Measurements from ENCODE around the gene VWA8. TPM values are rescaled to one million over a fixed set of nuclear protein-coding genes. Genes with fewer than 3 reads are reported as not detected.

Gene VWA8
- total and polyA plus RNA-seq, 2 of the 13 experiments (the other 11 are each of a cell fraction or from before 2014, with no cell fraction given): 9.1 to 17.3 TPM

DNA sequence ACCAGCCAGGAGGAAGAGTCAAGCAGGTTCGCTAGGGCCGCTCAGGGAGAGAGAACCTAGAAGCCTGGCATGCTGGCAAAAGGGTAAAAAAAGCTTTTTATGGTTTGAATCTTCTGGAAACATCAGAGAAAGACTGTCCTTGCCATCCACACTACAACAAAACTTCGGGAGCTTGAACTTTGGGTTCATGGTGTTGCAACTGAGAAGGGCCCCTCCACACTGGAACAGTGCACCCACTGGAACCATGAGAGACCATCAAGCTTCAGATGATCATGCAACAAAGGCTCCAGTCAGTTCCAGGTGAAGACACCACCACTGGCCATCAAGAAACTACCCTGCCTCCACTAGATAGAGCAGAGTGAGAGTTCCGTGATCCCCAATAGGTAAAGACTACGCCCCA, 333.5 kb downstream of the VWA8 start (continued):
- TF ChIP-seq, protein P1, sequence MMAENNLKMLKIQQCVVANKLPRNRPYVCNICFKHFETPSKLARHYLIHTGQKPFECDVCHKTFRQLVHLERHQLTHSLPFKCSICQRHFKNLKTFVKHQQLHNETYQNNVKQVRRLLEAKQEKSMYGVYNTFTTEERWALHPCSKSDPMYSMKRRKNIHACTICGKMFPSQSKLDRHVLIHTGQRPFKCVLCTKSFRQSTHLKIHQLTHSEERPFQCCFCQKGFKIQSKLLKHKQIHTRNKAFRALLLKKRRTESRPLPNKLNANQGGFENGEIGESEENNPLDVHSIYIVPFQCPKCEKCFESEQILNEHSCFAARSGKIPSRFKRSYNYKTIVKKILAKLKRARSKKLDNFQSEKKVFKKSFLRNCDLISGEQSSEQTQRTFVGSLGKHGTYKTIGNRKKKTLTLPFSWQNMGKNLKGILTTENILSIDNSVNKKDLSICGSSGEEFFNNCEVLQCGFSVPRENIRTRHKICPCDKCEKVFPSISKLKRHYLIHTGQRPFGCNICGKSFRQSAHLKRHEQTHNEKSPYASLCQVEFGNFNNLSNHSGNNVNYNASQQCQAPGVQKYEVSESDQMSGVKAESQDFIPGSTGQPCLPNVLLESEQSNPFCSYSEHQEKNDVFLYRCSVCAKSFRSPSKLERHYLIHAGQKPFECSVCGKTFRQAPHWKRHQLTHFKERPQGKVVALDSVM (CRISPR knock-in tag; IDR thresholded peaks at IDR 0.05): no peak

DNA sequence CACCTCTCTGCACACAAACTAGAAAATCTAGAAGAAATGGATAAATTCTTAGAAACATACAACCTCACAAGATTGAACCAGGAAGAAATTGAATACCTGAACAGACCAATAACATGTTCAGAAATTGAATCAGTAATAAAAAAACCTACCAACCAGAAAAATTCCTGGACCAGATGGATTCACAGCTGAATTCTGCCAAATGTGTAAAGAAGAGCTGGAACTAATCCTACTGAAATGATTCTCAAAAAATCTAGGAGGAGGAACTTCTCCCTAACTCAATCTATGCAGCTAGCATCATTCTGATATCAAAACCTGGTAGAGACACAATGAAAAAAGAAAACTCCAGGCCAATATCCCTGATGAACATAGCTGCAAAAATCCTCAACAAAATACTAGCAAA, 336.9 kb downstream of the VWA8 start:
- in situ Hi-C loops (cut with HindIII; ENCODE audit: extremely low pct_ligation_motif_present, low pct_unique_long_range_greater_than_20kb): no loop called here
- Histone ChIP-seq H3K9ac (ENCODE audit: insufficient read depth, low read depth, low read length) (no peak overlapping the region), H3K36me3 (replicated peaks in 1 of 2; ENCODE audit: control insufficient read depth in 1 of 2, insufficient read depth in 2 of 2, low read length in 2 of 2) (no peaks in the 10 kb centered on the region), H3K4me3 (replicated peaks in 1 of 3; ENCODE audit: insufficient read depth in 1 of 3, low read depth in 2 of 3, low read length in 3 of 3) (no peak overlapping the region), H2AFZ (ENCODE audit: low read length) (no peak overlapping the region), H3K79me2 (ENCODE audit: insufficient read depth, low read length) (no peaks in the 10 kb centered on the region), H3K9me3 (ENCODE audit: low read length) (no peaks in the 10 kb centered on the region), H3K27me3 (ENCODE audit: control insufficient read depth in 1 of 2, insufficient read depth in 2 of 2, low read length in 2 of 2) (no peaks in the 10 kb centered on the region), H4K20me1 (ENCODE audit: insufficient read depth, low read length) (no peaks in the 10 kb centered on the region), H3K4me2 (ENCODE audit: low read depth, low read length) (no peak overlapping the region), H3K27ac (ENCODE audit: extremely low read length, insufficient read depth, low read length) (no peak overlapping the region), H3K4me1 (ENCODE audit: insufficient read depth, low read length) (peaks cover 30% of the 10 kb centered on the region)
- ChIA-PET CTCF (ENCODE audit: low intra/inter-chr PET ratio, low total read pairs) (no interaction called here), POLR2A (no interaction called here)
- DNase-seq (ENCODE audit: low spot score): no peak
- no peak for ATAC-seq
- TF ChIP-seq TP53 (CRISPR knock-in tag; conservative IDR thresholded peaks at IDR 0.05): no peak
- no peak for TF ChIP-seq RFX5 (IDR thresholded peaks at IDR 0.05; ENCODE audit: low read depth, low read length)
- no peak for TF ChIP-seq EHMT2 (IDR thresholded peaks at IDR 0.05; ENCODE audit: borderline replicate concordance, low read depth, low read length)
- no peak for TF ChIP-seq ZNF282 (IDR thresholded peaks at IDR 0.05; ENCODE audit: partially characterized antibody)
- TF ChIP-seq SRY (CRISPR knock-in tag; IDR thresholded peaks at IDR 0.05): no peak
- intact Hi-C loops (cut with micrococcal nuclease; ENCODE audit: unreplicated experiment): no loop called here
- no TSS peak for BruUV-seq (replicated peaks)
- FAIRE-seq: no peak
